NCI-H1092 treated with DMSO at 0.1 percent for 48 hours (cell line): ENCODE results near the gene SLC39A10.
"Not testable (repeated sequence)": the region's sequence is repeated elsewhere in the genome, so short reads cannot be mapped to it uniquely, and the experiment has no call there.

Source experiments
- DNase-seq: peaks from one replicate; lab custom pipeline; 2025; lab: John Stamatoyannopoulos, UW

SLC39A10 gene

GRCh38 chr2:195656859-195657633, at the start of gene SLC39A10:
SLC39A10 (plus strand) TSS chr2:195657226; CDS start chr2:195680043, 22,817 bp downstream.
- DNase-seq = peak; percentile 95

GRCh38 chr2:195608768-195609454, 48.1 kb upstream of the SLC39A10 start:
- no peak for DNase-seq

- DNase-seq = no peak
Observed at GRCh38 chr2:195610717-195611116, 46.3 kb upstream of the SLC39A10 start.

GRCh38 chr2:195612611-195613495, 44.2 kb upstream of the SLC39A10 start:
- DNase-seq = no peak

- no peak for DNase-seq
Observed at GRCh38 chr2:195613922-195614321, 43.1 kb upstream of the SLC39A10 start.

- DNase-seq = no peak
Observed at GRCh38 chr2:195619590-195619989, 37.4 kb upstream of the SLC39A10 start.

- DNase-seq = no peak
Observed at GRCh38 chr2:195620501-195620900, 36.5 kb upstream of the SLC39A10 start.

- DNase-seq = no peak
Observed at GRCh38 chr2:195622966-195623365, 34.1 kb upstream of the SLC39A10 start.

GRCh38 chr2:195626507-195626906, 30.5 kb upstream of the SLC39A10 start:
- DNase-seq = no peak

GRCh38 chr2:195628666-195629065, 28.4 kb upstream of the SLC39A10 start:
- no peak for DNase-seq

- DNase-seq = no peak
Observed at GRCh38 chr2:195632856-195633572, 24.0 kb upstream of the SLC39A10 start.

- DNase-seq = no peak
Observed at GRCh38 chr2:195633573-195633870, 23.5 kb upstream of the SLC39A10 start.

- DNase-seq = no peak
Observed at GRCh38 chr2:195633974-195634373, 23.1 kb upstream of the SLC39A10 start.

GRCh38 chr2:195636890-195637289, 20.1 kb upstream of the SLC39A10 start:
- no peak for DNase-seq

- no peak for DNase-seq
Observed at GRCh38 chr2:195638750-195639149, 18.3 kb upstream of the SLC39A10 start.

- no peak for DNase-seq
Observed at GRCh38 chr2:195639238-195639858, 17.7 kb upstream of the SLC39A10 start.

- no peak for DNase-seq
Observed at GRCh38 chr2:195639959-195640358, 17.1 kb upstream of the SLC39A10 start.

GRCh38 chr2:195642027-195642678, 14.9 kb upstream of the SLC39A10 start:
- DNase-seq = no peak

- no peak for DNase-seq
Observed at GRCh38 chr2:195642679-195643068, 14.4 kb upstream of the SLC39A10 start.

- not testable (repeated sequence) for DNase-seq
Observed at GRCh38 chr2:195644708-195645107, 12.3 kb upstream of the SLC39A10 start.

GRCh38 chr2:195645413-195645812, 11.6 kb upstream of the SLC39A10 start:
- no peak for DNase-seq
